HG03575 (cell line): ENCODE data around the gene FBL.
"Not testable (repeated sequence)": the region's sequence is repeated elsewhere in the genome, so short reads cannot be mapped to it uniquely, and the experiment has no call there.

Source experiments
- ATAC-seq: cut with Tn5 transposase; IDR thresholded peaks from one replicate; pipeline ENCODE4 v1.9.1; 2021; ENCODE audit not compliant: unreplicated experiment, insufficient number of reproducible peaks, low FRiP score; ENCODE audit errors: extremely low read depth

FBL gene

GRCh38 chr19:39845933-39846677, at the start of gene FBL:
Gene FBL, minus strand, starts transcription at chr19:39846379. Its CDS starts 79 bp downstream, at chr19:39846300.
- ATAC-seq: peak; percentile 40

- ATAC-seq: not testable (repeated sequence)
Measured at GRCh38 chr19:39895096-39895495, 48.9 kb upstream of the FBL start.

GRCh38 chr19:39894236-39894606, 48.0 kb upstream of the FBL start:
- ATAC-seq: not testable (repeated sequence)

GRCh38 chr19:39893366-39894235, 47.4 kb upstream of the FBL start:
- not testable (repeated sequence) for ATAC-seq

- ATAC-seq: not testable (repeated sequence)
Measured at GRCh38 chr19:39892506-39892902, 46.3 kb upstream of the FBL start.

GRCh38 chr19:39891660-39892505, 45.7 kb upstream of the FBL start:
- not testable (repeated sequence) for ATAC-seq

- no peak for ATAC-seq
Measured at GRCh38 chr19:39890755-39891551, 44.8 kb upstream of the FBL start.

- not testable (repeated sequence) for ATAC-seq
Measured at GRCh38 chr19:39889872-39890754, 43.9 kb upstream of the FBL start.

GRCh38 chr19:39887456-39887951, 41.3 kb upstream of the FBL start:
- not testable (repeated sequence) for ATAC-seq

GRCh38 chr19:39885821-39886554, 39.8 kb upstream of the FBL start:
- not testable (repeated sequence) for ATAC-seq

GRCh38 chr19:39884721-39885120, 38.5 kb upstream of the FBL start:
- not testable (repeated sequence) for ATAC-seq

- ATAC-seq: not testable (repeated sequence)
Measured at GRCh38 chr19:39882645-39883044, 36.5 kb upstream of the FBL start.

GRCh38 chr19:39881495-39882110, 35.4 kb upstream of the FBL start:
- not testable (repeated sequence) for ATAC-seq

GRCh38 chr19:39880241-39880640, 34.1 kb upstream of the FBL start:
- not testable (repeated sequence) for ATAC-seq

GRCh38 chr19:39879796-39880195, 33.6 kb upstream of the FBL start:
- not testable (repeated sequence) for ATAC-seq

- ATAC-seq: not testable (repeated sequence)
Measured at GRCh38 chr19:39878866-39879265, 32.7 kb upstream of the FBL start.
